Measurements from ENCODE around the gene CD300LG.
"Not testable (repeated sequence)": the region's sequence is repeated elsewhere in the genome, so short reads cannot be mapped to it uniquely, and the experiment has no call there.

Gene CD300LG

GRCh38 chr17:43832168-43832975 is 14.6 kb upstream of the CD300LG start:
- TF ChIP-seq, protein P1, sequence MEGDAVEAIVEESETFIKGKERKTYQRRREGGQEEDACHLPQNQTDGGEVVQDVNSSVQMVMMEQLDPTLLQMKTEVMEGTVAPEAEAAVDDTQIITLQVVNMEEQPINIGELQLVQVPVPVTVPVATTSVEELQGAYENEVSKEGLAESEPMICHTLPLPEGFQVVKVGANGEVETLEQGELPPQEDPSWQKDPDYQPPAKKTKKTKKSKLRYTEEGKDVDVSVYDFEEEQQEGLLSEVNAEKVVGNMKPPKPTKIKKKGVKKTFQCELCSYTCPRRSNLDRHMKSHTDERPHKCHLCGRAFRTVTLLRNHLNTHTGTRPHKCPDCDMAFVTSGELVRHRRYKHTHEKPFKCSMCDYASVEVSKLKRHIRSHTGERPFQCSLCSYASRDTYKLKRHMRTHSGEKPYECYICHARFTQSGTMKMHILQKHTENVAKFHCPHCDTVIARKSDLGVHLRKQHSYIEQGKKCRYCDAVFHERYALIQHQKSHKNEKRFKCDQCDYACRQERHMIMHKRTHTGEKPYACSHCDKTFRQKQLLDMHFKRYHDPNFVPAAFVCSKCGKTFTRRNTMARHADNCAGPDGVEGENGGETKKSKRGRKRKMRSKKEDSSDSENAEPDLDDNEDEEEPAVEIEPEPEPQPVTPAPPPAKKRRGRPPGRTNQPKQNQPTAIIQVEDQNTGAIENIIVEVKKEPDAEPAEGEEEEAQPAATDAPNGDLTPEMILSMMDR (IDR thresholded peaks at IDR 0.05; ENCODE audit: low read depth, low read length), result no peak; the same call in 1 of the 2 replicates
- peak; percentile 14 for DNase-seq (ENCODE audit: extremely low read depth, low read depth)

DNA sequence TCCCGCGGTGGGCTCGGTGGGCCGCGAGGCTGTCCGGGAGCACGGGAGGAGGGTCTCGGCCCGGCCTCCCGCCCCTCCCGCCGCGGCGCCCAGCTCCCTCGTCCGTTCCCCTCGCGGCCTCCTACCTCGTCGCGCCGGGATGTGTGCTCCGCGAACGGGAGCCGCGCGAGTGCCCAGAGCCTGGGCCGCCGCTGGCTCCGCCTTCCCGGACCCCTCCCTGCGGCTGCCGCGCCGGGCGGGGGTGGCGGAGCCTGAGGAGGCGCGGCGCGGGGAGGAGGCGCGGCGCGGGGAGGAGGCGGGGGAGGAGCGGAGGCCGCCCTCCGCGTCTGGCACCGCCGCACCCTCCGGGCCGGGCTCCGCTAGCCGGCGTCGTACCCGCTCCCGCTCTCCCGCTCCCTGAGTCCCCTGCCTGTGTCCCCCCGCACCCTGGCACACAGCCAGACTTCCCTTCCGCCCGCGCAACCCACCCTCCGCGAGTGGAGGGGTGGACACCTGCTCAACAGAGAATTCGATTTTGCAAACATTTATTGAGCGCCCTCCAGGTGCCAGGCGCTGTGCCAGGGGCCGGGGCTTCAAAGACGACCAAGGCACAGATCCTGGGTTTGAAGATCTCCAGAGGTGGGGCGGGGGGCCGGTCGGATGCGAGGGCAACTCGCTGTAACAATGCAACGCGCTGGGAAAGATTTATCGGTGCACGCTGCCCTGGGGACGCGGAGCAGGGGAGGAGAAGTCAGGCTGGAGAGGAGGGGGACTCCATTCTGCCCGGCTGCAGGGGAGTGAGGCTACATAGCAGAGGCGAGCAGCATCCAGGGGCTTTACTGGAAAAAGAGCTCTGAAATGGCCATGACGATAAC is 13.8 kb upstream of the CD300LG start, which contains the start of gene MPP3:
MPP3 (minus strand) TSS at position 171 of the 854 bp plus-strand sequence. CDS start 1,240 bp downstream, outside the sequence.
- TF ChIP-seq, protein P1 (IDR thresholded peaks at IDR 0.05; ENCODE audit: low read depth, low read length), result no peak
- peak; percentile 20 for DNase-seq (ENCODE audit: extremely low read depth, low read depth)

DNA sequence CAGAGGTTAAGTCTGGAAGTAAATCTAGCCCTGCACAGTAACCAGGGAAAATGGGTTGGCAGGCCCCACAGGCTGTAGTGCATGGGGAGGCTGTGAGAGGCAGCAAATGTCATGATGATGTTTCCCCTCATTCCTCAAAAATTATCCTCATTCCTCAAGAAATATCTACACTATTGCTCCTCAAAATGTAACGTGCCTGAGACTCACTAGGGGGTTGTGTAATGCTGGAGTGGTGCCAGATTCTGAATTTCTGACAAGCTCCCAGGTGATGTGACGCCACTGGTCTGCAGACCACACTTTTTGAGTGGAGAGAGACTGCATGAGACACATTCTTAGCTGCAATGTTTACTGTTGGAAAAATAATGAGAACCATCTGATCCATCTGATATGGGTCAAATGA is 12.9 kb upstream of the CD300LG start:
- peak; percentile 54 for DNase-seq (ENCODE audit: extremely low read depth, low read depth)
- TF ChIP-seq, protein P1 (IDR thresholded peaks at IDR 0.05; ENCODE audit: low read depth, low read length), result no peak

GRCh38 chr17:43839670-43840108 is 7.3 kb upstream of the CD300LG start:
- DNase-seq (ENCODE audit: extremely low read depth, low read depth), result no peak
- TF ChIP-seq, protein P1 (IDR thresholded peaks at IDR 0.05; ENCODE audit: low read depth, low read length), result no peak

DNA sequence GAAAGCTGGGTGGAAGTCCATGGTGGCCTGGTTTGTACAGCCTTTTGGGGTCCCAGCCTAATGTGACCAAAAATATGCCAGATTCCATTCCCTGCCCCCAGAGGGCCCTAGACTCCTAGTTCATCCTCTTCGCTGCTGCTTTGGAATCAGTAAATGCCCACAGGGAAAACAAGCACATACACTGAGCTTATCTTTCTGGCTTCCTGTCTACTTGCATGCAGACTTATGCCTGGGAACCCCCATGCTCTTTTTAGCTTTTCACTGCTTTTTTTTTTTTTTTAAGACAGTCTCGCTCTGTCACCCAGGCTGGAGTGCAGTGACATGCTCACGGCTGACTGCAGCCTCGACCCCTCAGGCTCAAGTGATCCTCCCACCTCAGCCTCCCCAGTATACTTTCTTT is 6.2 kb upstream of the CD300LG start:
- TF ChIP-seq, protein P1 (IDR thresholded peaks at IDR 0.05; ENCODE audit: low read depth, low read length), result peak; percentile 5
- DNase-seq (ENCODE audit: extremely low read depth, low read depth), result no peak

DNA sequence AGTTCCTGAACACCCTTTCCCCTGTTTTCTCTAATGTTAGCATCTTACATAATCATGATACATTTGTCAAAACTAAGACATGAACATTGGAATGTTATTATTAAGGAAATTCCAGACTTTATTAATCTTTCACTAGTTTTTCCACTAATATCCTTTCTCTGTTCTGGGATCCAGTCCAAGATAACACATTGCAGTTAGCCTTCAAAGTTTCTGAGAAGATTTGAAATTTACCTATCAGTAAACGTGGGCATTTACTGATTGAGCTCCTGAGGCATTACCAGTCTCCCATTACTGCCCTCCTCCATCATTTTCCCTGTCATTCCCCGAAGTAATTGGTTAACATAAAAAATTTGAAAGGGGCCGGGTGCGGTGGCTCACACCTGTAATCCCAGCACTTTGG is 5.7 kb upstream of the CD300LG start:
- DNase-seq (ENCODE audit: extremely low read depth, low read depth), result no peak
- TF ChIP-seq, protein P1 (IDR thresholded peaks at IDR 0.05; ENCODE audit: low read depth, low read length), result no peak

GRCh38 chr17:43842091-43842974 is 4.6 kb upstream of the CD300LG start:
- DNase-seq (ENCODE audit: extremely low read depth, low read depth), result not testable (repeated sequence)
